HG03025 (cell line): ENCODE results near the gene MEX3C.

Source experiments
- ATAC-seq: cut with Tn5 transposase; IDR thresholded peaks from one replicate; pipeline ENCODE4 v1.9.1; 2021; ENCODE audit warnings: mild to moderate bottlenecking, moderate library complexity; ENCODE audit not compliant: unreplicated experiment, low FRiP score

Gene MEX3C

DNA sequence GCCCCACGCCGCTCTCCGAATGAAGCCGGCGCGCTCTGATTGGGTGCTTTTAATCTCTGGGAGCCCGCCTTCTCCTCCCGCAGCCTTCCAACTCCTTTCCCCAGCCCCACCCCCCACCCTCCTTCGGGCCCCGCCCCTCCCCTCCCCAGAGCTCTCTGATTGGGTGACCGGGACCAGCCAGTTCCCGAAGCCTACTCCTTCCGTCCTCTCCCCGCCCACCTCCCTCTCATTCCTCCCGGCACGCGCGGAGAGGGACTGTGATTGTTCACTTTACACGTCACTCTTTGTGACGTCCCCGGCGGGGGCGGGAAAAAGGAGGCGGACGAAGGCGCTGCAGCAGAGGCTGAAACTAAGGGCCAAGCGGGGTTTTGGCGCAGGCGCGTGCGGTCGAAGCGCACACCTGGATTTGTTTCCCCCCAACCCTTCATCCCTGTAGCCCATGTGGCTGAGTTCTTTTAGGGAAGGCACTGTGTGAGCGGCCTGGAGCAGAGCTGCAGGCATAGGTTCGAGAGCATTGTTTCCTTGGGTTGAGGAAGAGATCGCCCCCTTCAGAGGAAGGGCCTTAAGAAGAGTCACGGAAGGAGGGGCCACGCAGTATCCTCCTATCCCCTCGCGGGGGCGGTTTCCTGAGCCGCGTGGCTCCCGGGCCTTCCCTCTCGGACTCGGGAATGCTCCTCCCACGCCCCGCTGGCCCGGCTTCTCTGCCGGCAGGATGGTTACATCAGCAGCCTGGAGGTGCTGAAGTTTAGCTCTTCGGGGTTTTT is at the start of gene MEX3C:
Gene MEX3C, minus strand, starts transcription at position 21 of the 764 bp plus-strand sequence. CDS start 361 bp downstream, outside the sequence.
- ATAC-seq = peak; percentile 73

DNA sequence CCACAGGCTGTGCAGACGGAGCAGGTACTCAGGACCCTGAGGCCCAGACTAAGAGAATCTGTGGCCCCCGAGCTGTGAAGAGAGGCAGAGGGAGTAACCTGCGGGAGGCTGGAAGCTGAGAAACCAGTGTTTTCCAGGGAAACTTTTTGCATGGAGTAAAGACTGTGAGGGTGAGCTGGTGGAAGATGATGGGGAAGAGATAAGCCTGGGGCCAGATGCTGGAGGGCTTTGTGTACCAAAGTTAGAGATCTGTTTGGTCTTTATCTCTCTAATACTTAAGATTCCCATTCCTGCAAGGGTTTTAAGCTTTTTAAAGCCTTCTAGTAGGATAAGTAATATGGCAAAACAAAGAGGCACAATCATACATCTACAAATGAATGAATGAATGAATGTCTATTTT is 43.7 kb upstream of the MEX3C start:
- ATAC-seq = no peak

DNA sequence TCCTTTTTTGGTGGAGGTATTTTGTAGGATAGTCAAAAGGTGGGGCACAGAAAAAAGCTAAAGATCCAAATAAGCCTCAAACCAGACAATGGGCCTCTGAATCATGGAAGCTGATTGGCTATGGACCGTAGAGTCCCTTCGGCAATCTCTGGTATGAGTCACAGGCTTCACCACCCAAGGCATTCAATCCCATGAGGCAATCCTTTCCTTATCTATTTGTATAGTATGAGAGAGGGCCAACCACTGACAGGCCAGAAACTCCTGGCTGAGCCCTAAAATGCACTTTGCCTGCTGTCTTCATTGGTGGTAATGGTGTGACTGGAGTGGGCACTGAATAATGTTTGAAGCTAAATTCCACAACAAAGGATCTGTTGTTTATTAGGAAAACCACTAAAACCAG is 38.7 kb upstream of the MEX3C start:
- no peak for ATAC-seq

DNA sequence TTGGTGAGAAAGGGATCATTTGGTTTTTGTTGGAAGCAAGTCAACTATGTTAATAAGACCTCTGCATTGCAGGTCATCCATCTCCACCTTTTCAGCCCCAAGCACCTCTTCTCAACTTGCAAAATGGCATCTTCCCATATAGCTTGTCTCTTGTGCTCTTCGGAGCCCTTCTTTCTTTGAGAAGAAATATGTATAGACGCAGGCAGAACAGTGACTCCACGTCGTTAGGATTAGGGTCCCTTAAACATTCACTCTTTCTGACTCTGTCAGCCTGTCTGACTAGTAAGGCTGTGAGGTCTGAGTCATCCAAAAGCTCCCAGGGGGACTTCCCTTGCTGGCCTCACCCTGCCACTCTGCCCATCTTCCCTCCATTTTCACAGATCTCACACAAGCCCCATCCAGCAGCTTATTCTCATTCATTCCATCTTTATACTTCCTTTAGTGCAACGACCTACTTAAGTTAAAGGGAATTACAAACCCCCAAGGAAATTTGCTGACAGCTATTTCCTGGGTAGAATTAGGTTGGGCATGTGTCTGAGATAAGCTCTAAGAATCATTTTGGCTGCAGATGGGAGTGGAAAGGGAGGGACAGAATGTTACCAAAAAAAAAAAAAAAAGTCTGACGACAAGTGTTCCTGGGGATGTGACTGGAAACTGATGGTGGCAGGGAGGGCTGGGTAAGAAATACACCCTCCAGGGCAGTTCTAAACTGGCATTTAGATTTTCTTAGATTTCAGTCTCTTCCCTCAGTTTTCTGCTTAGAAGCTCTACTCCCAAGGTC is 37.7 kb upstream of the MEX3C start:
- no peak for ATAC-seq

DNA sequence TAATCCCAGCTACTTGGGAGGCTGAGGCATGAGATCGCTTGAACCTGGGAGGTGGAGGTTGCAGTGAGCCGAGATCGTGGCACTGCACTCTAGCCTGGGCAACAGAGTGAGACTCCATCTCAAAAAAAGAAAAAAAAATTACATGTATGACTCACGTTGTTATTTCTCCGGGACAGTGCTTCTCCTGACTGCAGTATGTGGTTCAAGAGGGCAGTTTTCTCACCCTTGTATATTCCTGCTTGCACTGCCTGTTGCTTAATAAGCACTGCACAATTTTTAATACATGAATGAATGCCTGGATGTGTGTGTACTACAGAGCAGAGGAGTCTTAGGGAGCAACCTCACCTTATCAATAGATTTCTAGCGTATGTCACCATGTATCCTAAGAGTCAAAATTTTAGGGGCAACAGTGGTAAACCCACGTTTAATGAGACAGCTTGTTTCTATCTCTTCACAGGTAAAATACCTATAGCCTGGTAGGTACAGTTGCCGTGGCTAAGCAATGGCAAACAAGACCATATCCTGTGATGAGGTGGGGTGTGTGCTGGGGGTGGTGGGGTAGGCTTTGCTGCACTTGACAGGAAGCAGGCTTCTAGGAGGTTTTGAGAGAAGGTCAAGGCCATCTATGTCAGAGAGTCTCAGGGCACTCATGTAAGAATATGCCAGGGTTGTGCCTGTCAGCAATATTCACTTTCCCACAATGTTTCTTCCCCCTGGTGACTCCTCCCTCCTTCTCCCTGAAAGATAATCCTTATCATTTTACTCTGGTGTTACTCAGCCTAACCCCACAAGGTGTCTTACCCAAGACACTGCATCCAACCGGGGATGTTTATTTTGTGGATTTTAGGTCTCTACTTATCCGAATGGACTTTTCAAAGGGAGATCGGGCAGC is 36.9 kb upstream of the MEX3C start:
- no peak for ATAC-seq

DNA sequence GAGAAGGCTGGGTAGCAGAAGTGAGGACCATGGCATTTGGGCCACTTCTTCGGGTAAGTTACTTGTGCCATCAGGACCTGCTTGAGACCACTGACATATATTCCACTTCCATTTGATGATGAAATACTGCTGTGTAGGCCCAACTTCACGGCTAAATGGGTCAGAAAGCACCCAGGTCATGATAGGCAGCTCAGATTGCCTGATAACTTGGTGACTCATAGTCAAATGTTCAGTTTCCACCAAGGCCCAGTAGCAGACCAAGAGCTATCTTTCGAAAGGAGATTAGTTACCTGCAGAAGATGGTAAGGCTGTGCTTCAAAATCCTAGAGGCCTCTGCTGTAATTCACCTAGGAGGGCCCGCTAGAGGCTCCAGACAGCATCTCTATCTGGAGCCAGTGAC is 31.8 kb upstream of the MEX3C start:
- ATAC-seq = no peak

DNA sequence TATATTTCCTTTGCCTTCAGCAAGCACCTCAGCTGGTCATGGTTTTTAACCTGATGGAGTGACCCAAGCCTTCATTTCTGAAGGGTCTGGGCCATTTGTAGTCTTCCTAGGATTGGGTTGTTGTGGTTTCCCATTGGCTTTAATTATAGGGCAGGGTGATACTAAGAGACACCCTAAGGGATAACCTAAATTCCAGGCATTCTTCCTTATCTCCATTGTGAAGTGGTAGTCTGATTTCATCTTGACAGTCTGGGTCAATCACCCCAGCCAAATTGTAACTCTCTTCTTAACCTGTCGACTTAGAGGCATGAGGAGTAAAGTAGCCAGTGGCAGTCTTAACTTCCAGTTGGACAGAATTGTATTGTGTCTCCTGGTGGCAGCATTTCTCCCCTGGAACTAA is 30.2 kb upstream of the MEX3C start:
- ATAC-seq = no peak

DNA sequence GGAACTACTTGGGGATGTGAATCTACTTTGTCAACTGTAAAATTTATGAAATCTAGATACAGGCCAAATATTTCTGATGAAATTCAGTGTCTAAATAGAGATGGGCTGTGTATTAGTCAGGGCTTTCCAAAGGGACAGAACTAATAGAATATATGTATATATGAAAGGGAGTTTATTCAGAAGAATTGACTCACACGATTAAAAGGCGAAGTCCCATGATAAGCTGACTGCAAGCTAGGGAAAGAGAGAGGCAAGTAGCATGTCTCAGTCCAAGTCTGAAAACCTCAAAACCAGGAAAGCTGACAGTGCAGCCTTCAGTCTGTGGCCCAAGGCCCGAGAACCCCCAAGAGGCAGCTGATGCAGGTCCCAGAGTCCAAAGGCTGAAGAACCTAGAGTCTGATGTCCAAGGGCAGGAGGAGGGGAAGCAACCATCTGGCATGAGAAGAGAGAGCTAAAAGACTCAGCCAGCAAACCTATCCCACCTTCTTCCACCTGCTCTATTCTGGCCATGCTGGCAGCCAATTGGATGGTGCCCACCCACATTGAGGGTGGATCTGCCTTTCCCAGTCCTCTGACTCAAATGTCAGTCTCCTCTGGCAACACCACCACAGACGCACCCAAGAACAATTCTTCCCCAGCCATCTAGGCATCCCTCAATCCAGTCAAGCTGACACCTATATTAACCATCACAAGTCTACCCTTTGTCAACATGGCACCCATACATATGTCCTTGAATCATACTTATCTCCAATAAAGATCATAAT is 29.3 kb upstream of the MEX3C start:
- ATAC-seq = no peak

DNA sequence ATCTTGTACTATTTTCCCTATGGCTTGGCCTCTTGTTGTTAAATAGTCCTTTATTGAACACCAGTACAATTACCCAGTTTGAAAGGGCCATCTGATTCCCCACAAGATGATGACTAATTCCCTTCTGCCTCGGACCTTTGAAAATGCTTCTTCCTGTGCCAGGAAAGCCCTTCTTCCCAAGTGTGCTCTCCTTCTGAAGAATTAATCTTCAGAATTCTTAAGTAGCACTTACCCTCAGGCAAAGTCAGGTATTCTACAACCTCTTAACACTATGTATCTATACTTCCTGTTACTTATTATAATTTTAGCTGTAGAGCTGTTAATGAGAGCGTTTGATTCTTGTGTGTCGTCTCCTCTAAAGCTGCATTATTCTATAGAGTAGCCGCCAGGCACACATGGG is 28.6 kb upstream of the MEX3C start:
- no peak for ATAC-seq

DNA sequence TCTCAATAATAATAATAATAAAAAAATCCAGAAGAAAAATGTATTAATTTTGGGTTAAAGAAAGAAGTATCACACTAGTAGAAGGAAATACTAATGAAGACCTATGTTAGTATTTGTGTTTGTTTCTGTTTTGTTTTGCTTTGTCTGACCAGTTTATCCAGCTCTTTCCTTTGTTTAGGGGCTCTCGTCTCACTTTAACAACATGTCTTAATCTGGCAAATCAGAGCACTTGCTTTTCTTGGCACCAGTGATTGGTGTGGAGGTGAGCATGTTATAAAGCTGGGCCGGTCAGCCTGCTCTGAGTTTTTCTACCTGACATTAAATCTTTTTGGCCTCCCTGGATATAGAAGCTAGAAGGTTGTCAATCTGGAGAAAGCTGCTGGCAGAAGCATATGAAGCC is 15.1 kb upstream of the MEX3C start:
- ATAC-seq = no peak

DNA sequence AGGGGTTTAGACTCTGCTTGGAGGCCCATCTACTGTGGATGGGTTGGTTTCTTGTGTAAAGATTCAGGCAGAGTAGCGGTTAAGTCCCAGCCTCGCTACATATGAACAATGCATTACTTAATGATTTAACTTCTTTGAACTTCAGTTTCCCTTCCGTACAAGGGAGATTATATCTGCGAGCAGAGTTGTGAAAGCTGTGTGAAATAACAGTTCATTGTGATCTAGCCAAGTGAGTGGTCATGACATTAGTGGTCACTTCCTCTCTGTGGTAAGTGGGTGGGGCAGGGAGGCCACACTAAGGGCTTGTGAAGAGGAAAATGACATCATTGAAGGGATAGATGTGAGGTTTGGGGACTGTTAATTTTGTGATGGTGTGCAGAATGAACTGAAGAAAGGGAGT is 14.1 kb upstream of the MEX3C start:
- ATAC-seq = peak; percentile 83

DNA sequence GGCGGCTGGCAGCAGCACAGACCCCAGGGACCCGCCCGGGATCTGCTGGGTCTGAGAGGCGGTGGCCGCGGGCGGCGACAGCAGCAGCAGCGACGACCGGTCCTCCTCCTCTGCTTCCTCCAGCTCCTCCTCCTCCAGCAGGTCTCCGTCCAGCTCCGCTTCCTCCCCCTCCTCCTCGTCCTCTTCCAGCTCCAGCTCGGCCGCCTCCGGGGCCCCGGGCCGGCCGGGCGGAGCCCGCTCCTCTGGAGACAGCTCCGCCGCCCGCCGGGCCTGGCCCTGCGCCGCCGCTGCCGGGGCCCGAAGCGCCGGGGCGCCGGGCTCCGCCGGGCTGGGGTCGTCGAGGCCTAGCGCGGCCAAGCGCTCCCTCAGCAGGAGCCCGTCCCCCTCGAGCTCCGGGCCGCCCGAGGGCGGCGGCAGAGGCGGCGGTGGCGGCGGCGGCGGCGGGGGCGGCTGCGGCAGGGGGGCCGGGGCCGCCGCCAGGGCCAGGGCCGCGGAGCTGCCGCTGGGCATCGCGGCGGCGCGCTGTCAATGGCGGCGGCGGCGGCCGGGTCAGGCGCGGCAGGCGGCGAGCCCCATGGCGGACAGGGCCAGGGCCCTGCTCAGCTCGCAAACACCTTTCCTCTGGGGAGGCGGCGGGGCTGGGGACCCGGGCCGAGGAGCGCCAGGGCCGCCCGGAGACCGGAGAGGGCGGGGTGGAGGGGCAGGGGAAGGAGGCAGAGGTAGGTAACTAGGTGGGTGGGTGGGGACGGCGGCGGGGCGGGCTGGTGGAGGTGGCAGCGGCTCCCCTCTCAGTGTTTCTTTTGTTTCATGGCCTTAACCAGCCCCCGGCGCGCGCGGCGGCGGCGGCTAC is 445 bp downstream of the MEX3C start:
- ATAC-seq = peak; percentile 16

DNA sequence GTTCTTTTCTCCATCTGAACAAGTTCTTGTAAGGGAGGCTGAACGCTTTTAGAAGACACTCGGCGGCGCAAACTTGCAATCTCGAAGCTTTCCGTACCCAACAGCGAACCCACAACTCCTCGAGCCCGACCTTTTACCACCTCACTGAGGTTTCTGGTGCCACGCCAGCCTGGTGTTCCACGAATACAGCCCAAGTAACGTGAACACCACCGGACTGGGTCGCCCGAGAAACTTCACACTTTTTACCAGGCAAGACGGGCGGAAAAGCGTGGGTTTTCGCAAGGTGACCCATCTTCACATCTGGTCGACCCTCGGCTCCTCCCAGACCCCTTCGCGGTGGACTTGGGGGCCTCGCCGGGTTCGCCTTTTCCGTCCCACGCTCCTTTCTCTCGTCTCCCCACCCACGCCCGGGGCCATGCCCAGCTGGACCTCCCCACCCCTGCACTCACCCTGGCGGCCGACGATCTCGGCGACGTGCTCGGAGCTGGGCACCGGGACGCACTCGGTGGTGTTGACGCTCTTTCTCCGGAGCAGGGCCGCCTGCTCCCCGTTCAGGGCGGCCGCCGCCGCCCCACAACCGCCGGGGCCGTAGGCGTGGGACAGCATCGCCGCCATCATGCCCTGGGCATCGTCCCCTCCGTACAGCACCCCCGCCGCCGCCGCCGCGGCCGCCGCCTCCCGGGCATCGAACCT is 1.2 kb downstream of the MEX3C start:
- ATAC-seq = peak; percentile 4

DNA sequence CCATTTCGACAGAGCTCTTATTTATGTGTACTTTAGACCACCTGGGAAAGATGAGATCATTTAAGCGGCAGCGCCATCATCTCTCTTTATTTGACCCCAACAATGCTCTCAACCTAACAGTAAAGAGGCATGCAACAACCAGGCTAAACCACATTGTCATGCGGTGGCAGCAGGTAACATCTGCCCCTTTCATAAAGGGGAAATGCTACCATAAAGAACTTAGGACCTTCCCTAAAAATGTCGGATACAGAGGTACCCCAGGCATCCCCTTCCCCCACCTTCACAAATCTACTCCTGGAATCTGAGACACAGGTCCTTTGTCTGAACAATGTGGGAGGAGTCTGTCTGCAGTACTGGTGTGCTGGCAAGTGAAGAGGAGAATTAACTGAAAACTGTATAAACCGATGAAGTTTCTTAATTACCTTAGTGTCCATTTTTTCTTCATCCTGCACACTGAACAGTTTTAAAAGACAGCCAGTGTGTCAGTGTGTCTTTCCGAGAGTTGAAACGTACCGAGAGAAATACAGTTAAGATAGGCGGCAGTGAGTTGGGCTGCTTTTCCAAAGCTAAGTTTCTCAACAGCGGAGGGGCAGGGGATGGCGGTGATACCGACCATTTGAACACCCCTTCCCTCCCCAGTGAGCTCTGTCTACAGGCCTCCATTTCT is 1.9 kb downstream of the MEX3C start:
- no peak for ATAC-seq

DNA sequence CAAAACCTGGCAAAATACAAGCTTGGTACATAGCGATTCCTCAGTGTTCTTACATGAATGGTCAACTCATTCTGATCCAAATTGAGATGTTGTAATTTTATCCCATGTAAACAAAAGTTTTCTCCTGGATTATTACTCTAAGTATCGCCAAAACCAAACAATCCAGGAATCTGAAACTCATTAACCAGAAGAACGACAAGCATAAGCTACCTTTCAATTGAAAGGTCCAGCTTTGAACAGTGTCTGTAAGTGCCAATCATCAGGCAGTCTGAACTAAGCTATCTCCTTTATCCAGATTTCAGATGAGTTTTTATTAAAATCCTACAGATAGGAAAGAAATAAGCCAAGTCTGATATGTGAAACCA is 2.4 kb downstream of the MEX3C start:
- ATAC-seq = no peak

DNA sequence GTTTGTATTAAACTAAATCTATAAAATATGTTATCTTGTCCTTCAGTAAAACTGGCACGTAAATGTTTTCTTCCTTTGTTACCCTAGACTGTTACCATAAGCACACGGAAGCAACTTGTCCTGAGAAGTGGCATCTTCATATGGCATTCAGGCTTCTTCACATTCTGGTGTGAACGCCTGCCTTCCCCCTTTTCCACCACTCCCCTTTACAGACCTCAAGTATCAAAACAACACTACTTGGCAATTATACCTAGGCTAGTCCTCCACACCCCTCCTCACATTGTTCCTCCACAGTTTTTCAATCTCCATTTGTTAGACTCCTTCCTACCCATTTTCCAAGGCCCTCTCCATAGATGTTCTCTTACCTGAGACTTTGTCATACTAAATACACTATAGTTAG is 2.9 kb downstream of the MEX3C start:
- no peak for ATAC-seq

DNA sequence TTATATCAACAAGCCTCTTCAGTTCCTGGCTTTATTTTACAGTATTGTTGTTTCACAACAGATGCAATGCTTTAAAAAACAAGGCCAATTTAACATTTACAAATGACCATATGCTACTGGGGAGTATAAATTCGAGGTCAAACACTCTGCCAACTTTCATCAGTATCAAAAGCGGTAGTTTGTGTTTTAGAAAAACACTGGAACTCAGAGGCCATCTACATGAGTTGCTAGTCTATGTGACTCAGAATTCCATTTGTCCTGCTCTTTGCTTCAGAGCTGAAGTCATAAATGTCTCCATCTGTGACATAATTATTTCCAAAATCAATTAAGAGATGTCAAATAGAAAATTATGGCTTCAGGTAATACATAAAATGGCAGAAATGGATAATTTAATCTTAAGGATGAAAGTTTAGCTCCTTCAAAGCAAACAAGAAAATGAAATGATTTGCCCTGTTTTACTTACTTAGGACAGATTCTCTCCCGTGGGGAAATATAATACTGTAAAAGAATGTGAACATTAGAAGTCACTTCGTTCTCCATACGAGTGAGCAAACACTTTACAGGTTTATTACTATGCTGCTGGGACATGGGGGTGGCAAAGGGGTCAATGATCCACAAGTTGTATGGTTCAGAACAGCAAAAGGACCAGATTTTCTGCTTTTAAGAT is 3.7 kb downstream of the MEX3C start:
- no peak for ATAC-seq

DNA sequence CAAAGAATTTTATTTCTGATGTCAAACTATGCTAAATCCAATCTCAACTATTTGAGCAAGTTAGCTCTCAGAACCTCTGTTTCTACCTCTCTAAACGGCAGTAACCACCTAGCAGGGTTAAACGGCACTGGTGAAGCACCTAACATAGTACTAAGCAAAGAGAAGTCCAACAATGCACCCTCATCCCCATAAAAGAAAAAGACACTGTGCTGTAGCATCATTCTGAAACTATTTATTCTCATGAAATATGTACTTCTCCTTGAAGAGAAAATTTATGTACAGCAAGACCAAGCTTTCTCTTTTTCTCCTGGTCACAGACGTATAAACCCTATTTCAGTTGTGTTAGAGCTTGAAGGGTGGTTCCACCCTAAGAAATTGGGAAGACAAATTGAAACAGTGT is 4.8 kb downstream of the MEX3C start:
- no peak for ATAC-seq
